GM23248 (cell line): ENCODE results near the gene ZGPAT.

Experiments
- EZH2 ChIP-seq: fragments of 200-600 bp; sonication (generic); IDR thresholded peaks from 2 replicates; pipeline ENCODE4 v1.6.1; 2018; ENCODE audit warnings: antibody characterized with exemption, mild to moderate bottlenecking; ENCODE audit not compliant: insufficient read depth, poor library complexity, severe bottlenecking
- EZH2phosphoT487 ChIP-seq: fragments of 200-600 bp; sonication (generic); IDR thresholded peaks from 2 replicates; pipeline ENCODE4 v1.6.1; 2018; ENCODE audit warnings: antibody characterized with exemption, moderate library complexity, mild to moderate bottlenecking, low read depth; ENCODE audit not compliant: insufficient read depth

DNA sequence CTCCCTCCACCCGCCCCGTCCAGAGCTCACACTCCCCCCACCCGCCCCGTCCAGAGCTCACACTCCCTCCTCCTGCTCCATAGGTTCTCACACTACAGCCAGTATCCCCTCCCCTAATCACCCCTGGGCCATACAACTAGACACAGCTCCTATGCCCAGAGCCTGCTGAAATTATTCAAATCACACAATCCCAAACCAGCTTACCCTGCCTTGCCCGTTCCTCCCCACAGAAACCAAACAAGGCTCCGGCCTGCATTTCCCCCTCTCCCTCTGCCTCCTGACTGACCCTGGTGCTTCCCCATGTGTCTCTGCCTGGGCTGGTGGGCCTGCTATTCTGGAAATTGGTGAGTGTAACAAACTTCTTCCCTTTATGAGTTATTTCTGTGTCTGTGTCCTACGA, 50.3 kb downstream of the ZGPAT start:
- no peak for TF ChIP-seq EZH2
- TF ChIP-seq EZH2phosphoT487: no peak
